ENCODE measurements around the gene PRR32. TPM values are rescaled to one million over a fixed set of nuclear protein-coding genes. Genes with fewer than 3 reads are reported as not detected.
"Not testable (repeated sequence)": the region's sequence is repeated elsewhere in the genome, so short reads cannot be mapped to it uniquely, and the experiment has no call there.

The PRR32 gene
- not detected in 2 replicates for total RNA-seq

GRCh38 chrX:126819429-126819828 lies at the start of gene PRR32:
Gene PRR32, plus strand, starts transcription at chrX:126819729. Its CDS starts 115 bp downstream, at chrX:126819844.
- DNase-seq (ENCODE audit: low read depth in 2 of 2): no peak

- peak in 1 of 2 donors; percentile 0 for DNase-seq (ENCODE audit: low read depth in 2 of 2)
These were observed 49.4 kb upstream of the PRR32 start for GRCh38 chrX:126770179-126770578.

GRCh38 chrX:126785539-126785938 lies 34.0 kb upstream of the PRR32 start:
- no peak for DNase-seq (ENCODE audit: low read depth in 2 of 2)

- no peak for DNase-seq (ENCODE audit: low read depth in 2 of 2)
These were observed 20.5 kb upstream of the PRR32 start for GRCh38 chrX:126799059-126799458.

GRCh38 chrX:126806784-126807183 lies 12.7 kb upstream of the PRR32 start:
- DNase-seq (ENCODE audit: low read depth in 2 of 2): not testable (repeated sequence)

- no peak for DNase-seq (ENCODE audit: low read depth in 2 of 2)
These were observed 3.7 kb upstream of the PRR32 start for GRCh38 chrX:126815806-126816205.

GRCh38 chrX:126820700-126821420 lies 1.3 kb downstream of the PRR32 start:
- no peak for DNase-seq (ENCODE audit: low read depth in 2 of 2)

- no peak for DNase-seq (ENCODE audit: low read depth in 2 of 2)
These were observed 4.9 kb downstream of the PRR32 start for GRCh38 chrX:126824338-126825007.

- DNase-seq (ENCODE audit: low read depth in 2 of 2): no peak
These were observed 6.2 kb downstream of the PRR32 start for GRCh38 chrX:126825566-126826193.

GRCh38 chrX:126836186-126836585 lies 16.7 kb downstream of the PRR32 start:
- DNase-seq (ENCODE audit: low read depth in 2 of 2): no peak

- no peak for DNase-seq (ENCODE audit: low read depth in 2 of 2)
These were observed 27.6 kb downstream of the PRR32 start for GRCh38 chrX:126847143-126847542.

GRCh38 chrX:126855839-126856524 lies 36.5 kb downstream of the PRR32 start:
- DNase-seq (ENCODE audit: low read depth in 2 of 2): no peak

Measured in dermis microvascular lymphatic vessel endothelial cell (primary cell).